Measurements from ENCODE around the gene RNF224.

The RNF224 gene

DNA sequence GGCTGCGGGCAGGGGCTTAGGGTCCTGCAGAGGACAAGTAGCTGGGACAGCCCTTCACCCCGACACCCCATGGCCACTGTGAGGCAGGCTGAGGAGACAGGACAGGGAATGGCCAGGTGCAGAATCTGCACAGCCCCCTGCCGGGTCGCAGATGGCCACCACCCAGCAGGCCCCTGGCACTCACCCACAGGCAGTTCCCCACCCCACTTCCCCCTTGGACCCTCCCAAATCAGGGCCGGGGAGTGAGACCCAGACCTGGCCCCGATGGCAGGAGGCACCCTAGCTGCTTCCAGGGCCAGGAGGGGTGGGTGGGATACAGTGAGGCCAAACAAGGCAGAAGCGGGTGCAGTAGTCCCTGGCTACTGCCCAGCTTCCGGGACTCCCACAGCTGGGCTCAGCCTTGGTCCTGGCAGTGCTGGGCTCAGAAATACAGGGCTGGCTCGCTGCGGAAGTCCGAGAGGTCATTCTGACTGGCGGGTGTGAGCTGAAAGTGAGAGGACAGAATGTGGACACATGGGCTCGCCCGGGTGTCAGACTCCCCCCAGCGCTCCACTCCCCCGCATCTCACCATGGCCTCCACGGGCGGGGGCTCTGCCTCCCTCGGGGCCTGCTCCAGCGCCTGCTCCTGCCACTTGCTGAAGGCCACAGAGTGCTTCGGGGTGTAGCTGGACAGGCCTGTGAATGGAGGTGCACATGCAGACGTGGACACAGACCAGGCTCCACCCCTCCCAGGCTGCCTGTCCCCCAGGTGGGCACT is 35.4 kb upstream of the RNF224 start:
- no peak for DNase-seq (ENCODE audit: low read depth in 2 of 2, low spot score in 1 of 2)

DNA sequence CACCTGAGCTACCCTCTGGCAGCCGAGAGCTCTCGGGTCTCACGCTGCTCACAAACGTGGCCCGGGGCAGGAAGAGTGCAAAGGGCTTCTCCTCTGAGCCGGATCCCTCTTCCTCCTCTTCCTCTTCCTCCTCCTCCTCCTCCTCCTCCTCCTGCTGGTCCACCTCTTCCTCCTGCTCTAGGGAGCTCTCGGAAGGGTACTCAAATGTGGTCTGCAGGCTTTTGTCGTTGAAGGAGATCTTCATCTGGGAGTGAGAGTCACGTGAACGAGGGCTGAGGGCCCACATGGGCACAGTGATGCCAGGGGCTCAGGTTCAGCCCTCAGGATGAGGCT is 34.9 kb upstream of the RNF224 start:
- no peak for DNase-seq (ENCODE audit: low read depth in 2 of 2, low spot score in 1 of 2)

DNA sequence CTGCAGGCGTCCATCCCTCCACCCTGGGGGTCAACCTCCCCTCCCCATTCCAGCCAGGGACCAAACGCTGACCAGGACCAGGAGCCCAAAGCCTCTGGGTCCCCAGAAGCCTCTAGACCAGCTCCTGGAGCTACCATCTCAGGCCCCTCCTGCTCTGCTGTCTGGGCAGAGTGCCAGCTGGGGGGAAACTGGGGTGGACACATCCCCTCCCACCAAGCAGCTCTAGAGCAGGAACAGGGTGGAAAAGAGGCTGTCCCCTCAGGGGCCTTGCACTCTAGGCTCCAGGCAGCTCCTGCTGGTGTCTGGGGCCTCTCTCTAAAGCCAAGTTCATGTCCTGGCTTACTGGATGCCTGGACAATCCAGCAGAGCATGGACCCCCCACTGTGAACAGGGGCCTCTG is 34.4 kb upstream of the RNF224 start:
- no peak for DNase-seq (ENCODE audit: low read depth in 2 of 2, low spot score in 1 of 2)

DNA sequence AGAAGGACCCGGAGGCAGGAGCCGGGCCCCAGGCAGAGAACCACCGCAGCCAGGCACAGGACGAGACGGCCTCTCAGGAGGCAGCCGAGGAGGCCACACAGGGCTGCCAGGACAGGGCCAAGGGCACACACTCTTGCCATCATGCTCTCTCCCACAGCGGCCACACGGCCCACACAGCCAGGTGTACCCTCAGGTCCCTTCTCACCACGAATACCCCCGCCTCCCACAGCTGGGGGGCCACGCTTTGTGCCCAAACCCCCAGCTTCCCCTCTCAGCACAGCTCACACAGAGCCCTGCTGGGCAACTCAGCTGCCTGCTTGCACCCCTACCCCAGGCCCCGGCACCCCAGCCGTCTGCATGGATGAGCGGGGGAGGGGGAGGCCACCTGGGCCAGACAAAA is 33.5 kb upstream of the RNF224 start:
- DNase-seq (ENCODE audit: low read depth in 2 of 2, low spot score in 1 of 2), result no peak

DNA sequence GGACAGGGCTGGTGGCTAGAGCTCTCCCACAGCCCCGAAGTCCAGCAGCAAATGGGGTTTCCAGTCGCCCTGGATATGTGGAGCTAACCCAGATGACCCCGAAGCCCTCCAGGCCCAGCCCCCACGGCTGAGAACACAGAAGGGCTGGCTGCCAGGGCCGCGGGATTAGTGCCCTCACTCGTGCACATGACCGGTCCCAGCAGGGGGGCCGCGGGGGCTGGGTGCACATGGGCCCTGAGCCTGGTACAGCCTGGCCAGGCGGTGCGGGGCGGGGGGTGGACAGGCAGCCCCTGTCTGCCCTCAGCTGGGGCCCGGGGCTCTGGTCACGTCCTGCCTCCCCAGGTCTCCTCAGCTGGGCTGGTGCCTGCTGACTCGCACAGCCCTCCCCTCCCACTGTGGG is 32.9 kb upstream of the RNF224 start:
- DNase-seq (ENCODE audit: low read depth in 2 of 2, low spot score in 1 of 2), result no peak

DNA sequence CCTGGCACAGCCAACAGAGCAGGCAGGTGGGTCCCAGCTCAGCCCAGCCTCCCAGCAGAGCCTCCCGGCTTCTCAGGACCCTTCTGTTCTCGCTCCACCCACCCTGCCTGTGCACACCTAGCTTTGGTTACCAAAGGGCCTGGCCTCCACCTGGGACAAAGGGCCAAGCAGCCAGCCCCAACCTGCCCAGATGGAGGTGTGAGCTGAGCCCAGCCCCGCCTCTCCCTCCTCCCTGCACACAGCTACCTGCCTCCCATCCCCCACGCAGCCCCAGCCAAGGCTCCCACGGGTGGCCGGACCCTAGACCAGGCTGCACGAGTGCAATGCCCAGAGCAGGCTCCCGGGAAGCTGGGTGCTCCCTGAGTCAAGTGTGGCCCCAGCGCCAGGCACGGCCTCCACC is 32.4 kb upstream of the RNF224 start:
- DNase-seq (ENCODE audit: low read depth in 2 of 2, low spot score in 1 of 2), result no peak

DNA sequence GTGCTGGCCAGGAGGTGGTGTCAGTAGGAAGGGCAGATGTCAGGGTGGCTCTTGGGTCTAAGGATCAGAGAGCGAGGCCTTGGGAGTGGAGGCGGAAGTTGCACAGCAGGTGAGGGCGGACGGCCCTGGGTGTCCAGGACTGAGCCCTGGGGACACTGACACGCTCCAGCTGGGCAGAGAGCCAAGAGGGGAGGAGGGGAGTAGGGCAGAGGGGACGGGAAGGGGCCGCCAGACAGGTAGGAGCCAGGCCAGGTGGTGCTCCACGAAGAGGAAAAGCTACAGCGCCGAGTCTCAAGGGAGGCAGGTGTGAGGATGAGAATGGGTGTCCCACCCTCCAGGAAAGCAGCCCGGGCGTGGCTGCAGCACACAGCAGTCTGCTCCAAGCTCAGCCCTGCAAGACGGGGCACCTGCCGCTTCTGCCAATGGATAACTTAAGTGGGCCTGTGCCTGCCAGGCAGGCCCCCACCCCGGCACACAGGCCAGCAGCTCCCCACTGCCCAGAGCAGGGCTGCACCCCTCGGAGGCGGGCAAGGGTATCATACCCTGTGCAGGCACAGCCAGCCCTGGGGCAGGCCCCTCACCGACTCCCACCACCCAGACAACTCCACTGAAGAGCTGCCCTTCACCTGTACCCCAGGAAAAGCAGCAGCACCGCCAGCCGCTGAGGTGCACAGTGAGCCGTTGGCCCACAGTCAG is 31.6 kb upstream of the RNF224 start:
- no peak for DNase-seq (ENCODE audit: low read depth in 2 of 2, low spot score in 1 of 2)

DNA sequence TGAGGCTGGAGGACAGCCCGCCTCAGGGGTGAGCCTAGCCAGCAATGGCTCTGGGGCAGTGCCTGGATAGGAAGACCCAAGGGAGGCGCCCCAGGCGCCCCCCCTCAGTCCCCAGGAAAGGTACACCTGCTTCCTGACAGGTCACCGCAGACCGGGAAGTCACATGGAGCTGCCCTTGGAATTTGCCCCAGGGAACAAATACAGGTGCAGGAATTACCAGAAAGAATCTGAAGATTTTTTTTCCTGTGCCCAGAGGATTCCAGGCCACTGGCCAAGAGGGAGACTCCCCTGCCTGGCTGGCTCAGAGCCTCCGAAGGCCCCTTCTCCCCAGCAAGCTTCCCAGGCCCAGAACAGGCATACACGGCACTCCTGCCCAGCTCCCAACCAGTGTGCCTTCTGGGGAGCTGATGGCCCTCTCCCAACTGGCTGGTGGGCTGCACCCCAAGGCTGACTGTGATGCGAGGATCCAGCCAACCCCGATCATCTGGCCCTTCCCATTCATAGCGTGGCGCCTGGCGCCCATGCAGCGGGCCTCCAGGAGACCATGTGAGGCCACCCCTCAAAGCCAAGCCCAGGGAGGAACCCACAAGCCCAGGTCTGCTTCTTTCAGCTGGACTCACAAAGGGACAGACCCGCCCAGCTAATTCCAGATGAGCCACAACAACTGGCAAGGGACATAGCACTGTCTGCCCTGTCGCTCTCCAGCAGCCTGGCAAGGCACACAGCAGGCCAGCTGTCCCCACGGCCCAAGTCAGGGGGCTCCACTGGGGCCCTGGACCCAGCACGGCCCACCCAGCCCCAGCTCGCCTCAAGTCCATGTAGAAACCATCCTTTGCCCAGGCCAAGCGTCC is 29.0 kb upstream of the RNF224 start:
- no peak for DNase-seq (ENCODE audit: low read depth in 2 of 2, low spot score in 1 of 2)

DNA sequence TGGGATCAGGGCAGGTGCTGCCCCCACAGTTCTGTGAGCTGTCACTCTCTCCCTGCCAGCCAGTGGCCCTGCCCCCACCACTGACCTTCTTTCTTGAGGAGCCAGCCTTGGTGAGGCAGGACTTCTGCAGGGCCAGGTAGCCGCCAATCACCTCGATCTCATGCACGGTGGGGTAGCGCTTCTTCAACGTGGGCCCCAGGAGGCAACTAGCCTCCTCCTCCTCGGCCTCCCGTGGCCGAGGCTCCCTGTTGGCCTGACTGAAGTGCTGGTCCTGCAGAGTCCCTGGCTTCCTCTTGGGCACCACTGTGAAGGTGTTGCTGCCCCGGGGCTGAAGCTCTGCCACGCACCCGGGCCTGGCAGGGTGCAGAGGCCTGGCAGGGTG is 28.4 kb upstream of the RNF224 start:
- no peak for DNase-seq (ENCODE audit: low read depth in 2 of 2, low spot score in 1 of 2)

DNA sequence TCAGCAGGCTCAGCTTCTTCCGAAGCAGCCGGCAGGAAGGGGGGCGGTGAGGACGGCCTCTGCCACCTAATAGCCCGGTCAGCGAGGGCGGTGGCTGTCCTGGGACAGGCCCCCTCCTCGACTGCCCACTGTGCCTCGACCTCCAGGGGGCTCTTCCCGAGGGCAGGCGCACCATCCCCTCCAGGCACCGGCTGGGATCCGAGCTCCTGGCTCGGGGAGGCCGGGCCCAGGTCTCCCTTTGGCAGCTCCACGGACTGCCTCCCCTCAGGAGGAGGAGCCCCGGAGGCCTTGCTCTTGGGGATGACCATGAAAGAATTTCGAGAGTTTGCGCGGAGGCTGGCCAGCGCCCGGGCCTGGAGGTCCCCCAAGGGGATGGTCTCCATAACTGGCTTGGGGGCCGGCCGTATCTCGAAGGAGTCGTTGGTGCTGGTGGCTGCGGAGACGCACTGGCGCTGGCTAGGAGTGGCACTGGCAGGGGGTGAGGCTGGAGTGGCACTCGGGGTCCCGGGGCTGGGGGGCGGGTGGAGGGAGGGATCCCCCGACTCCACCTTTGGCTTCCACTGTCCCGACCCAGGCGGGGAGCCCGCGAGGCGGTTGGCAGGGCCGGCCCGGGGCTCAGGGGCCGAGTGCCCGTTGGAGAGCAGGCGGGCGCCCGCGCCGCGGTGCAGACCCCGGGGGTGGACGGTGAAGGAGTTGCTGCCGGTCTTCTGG is 27.7 kb upstream of the RNF224 start:
- no peak for DNase-seq (ENCODE audit: low read depth in 2 of 2, low spot score in 1 of 2)

DNA sequence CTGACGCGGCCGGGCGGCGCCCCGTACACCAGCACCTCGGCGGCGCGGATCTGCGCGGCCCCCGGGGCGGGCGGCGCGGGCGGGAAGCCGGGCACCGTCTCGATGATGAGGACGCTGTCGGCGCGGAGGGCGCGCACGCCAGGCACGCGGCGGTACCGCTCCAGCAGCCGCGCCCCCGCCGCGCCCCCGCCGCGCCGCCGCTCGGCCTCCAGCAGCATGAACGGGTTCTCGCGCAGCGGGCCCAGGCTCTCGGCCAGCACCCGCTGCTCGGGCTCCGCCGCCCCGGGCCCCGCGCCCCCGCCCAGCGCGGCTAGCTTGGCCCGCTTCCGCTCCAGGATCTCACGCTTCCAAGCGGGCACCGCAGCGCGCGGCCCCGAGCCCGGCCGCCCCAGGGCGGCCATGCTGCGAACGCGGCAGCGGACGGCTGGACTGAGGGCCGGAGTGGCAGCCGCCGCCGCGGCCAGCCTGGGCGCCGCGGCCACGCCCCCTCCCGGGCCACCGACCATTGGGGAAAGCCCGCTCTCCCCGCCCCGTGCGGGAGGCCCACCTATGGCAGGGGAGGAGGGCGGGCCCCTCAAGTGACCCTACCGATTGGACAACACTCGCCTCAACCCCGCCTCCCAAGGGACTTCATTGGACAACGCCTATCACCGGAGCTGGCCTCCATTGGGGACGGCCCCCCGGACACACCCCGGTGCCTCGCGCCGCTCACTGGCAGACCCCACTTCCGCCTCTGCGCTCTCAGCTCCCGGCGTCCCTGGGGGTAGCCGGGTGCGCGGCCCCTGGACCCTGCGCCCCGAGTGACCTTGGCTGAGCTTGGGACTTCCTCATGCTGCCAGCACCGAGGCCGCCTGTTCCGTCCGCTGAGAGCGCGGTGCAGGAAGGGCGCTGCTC is 26.7 kb upstream of the RNF224 start, which contains the start of gene TPRN:
TPRN (minus strand) TSS at position 431 of the 894 bp plus-strand sequence; CDS start at position 401, 30 bp downstream.
- peak; percentile 95 to 98 for DNase-seq (ENCODE audit: low read depth in 2 of 2, low spot score in 1 of 2)

DNA sequence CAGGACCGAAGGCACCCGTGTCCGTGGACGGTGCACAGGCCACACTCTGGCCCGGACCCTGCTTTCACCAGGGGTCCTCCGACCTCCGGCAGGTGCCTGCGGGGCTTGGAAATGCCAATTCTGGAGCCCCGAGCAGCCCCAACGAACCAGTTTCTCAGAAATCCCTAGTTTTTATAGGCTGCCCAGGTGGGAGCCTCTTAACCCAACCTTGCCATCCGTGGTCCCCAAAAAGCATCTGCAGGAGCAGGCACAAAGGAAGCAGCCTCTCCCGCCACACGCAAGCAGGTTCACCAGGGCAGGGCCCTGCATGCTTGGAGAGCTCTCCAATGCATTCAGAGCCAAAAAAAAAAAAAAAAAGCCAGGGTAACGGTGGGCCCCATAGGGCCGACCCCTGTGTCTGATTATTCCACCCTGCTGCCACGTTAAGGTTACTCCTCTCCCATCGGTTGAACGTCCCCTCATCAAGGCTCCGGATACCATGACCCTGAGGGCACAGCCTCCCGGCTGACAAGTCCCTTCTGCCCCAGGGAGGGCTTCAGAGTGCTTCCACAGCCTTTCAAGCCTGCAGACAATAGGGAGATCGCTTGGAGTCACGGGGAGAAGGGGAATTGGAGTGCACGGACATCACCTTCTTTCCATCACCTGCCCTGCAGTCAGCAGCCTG is 26.0 kb upstream of the RNF224 start:
- no peak for DNase-seq (ENCODE audit: low read depth in 2 of 2, low spot score in 1 of 2)

DNA sequence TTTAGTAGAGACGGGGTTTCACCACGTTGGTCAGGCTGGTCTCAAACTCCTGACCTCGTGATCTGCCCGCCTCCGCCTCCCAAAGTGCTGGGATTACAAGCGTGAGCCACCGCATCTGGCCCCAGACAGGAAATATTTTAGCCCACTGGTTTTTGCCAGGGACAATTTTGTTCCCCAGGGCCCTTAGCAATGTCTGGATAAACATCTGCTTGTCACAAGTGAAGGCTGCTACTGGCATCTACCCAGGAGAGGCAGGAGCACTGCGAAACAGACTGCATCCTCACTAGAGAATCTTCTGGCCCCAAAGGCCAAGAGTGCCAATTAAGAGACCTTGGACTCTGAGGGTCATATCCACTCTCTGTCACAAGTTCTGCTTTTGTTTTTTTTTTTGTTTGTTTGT is 24.3 kb upstream of the RNF224 start:
- no peak for DNase-seq (ENCODE audit: low read depth in 2 of 2, low spot score in 1 of 2)

DNA sequence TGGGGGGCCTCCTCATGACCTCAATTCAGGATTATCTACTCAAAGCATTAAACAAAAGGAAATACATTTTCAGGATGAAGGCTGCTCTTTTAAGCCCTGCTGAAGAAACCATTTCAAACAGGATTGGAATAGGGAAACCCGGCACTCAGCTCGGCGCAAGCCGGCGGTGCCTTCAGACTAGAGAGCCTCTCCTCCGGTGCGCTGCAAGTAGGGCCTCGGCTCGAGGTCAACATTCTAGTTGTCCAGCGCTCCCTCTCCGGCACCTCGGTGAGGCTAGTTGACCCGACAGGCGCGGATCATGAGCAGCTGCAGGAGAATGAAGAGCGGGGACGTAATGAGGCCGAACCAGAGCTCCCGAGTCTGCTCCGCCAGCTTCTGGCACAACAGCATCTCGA is 22.6 kb upstream of the RNF224 start:
- DNase-seq (ENCODE audit: low read depth in 2 of 2, low spot score in 1 of 2), result no peak

DNA sequence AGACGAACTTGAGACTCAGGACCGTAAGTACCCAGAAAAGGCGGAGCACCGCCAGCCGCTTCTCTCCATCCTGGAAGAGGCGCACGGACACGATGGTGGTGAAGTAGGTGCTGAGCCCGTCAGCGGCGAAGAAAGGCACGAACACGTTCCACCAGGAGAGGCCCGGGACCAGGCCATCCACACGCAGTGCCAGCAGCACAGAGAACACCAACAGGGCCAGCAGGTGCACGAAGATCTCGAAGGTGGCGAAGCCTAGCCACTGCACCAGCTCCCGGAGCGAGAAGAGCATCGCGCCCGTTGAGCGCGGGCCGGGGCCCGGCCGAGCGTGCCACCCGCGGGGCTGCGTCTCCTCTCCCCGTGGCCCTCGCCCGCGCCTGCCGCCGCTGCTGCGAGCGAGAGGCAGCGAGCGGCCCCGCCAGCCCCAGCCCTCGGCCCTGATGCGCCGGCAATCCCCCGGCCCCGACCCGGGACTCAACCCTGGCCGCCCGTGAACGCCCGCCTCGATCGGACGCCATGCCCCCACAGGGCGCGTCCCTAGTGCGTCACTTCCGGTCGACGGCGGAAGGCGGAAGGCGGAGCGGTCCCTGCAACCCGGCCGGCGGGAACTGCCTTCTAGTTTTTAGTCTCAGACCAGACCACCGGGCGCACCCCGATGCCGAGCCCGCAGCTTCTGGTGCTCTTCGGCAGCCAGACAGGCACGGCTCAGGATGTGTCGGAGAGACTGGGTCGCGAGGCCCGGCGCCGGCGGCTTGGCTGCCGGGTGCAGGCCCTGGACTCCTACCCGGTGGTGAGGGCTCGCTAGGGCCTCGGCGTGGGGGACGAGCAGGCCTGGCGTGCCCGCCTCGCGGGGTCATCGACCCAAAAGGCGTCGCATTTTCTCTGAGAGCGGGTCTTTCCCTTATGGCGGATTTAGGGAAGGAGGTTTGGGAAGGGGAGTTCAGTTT is 21.9 kb upstream of the RNF224 start, which contains the start of the genes NDOR1 and TMEM203:
NDOR1 (plus strand) TSS at position 575 of the 944 bp plus-strand sequence; CDS start at position 653, 78 bp downstream.
TMEM203 (minus strand) TSS at position 523 of the 944 bp plus-strand sequence; CDS start at position 289, 234 bp downstream.
- DNase-seq (ENCODE audit: low read depth in 2 of 2, low spot score in 1 of 2), result peak; percentile 85 to 89

DNA sequence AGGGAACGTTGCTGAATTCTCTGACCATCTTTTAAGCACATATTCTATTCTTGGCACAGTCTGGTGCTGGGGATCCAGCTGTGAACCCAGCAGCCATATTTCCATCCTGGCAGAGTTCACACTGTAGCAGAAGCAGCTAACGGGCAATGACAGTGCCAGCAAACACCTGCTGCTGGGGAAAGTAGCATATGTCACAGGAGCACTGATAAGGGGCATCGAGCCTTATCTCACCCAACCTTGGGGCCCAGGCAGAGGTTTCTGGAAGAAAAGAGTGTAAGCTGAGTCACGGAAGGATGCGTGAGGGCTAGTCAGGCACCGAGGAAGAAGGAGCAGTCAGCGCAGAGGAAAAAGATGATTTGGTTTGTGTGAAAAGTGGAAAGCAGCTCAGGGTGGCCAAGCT is 20.7 kb upstream of the RNF224 start:
- no peak for DNase-seq (ENCODE audit: low read depth in 2 of 2, low spot score in 1 of 2)

DNA sequence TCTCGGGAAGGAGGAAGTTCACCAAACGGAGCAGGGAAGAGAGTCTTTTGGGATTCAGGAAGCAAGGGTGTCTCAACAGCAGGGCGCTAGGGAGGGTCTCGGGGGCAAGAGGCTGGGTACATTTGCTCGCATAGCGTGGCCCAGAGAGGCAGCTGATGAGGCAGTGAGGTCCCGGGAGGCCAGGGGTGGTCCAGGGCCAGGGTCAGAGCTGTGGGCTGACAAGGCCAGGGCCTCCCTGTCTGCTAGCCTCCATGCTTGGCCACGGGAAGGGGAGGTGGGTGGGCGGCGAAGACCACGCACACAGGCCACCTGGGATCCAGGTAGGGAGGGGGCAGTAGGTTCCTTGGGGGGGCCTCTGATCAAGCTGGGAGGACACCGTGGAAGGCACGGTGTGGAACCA is 15.8 kb upstream of the RNF224 start:
- DNase-seq (ENCODE audit: low read depth in 2 of 2, low spot score in 1 of 2), result no peak

DNA sequence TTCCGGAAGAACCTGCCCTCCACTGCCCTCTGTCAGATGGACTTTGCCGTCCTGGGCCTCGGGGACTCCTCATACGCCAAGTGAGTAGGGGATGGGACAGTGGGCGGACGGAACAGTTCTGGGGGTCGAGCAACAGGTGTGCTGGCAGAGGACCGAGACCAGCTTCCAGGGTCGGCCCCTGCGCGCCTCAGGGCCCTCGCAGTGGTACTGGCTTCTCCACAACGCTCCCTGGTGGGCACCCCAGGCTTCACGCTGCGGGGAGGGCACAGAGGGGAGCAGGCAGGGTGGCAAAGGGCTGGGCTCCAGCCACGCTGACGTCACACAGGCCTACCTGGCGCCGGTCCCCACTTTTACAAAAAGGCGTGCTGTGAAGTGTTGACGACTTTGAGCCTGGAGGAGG is 14.8 kb upstream of the RNF224 start:
- no peak for DNase-seq (ENCODE audit: low read depth in 2 of 2, low spot score in 1 of 2)
